GM12875 (cell line): ENCODE data around the gene SLC51B.

Experiments
- H3K4me3 ChIP-seq: one replicate; pipeline ENCODE4 v1.5.1; 2011; ENCODE audit warnings: low read depth, low read length, control low read depth
- CTCF ChIP-seq: IDR thresholded peaks from 2 replicates; pipeline ENCODE4 v1.5.1; 2011; ENCODE audit warnings: low read depth, mild to moderate bottlenecking, control low read depth, inconsistent platforms, low read length, moderate library complexity, borderline replicate concordance; ENCODE audit not compliant: insufficient read depth

Gene SLC51B

GRCh38 chr15:65066635-65067316 is 21.6 kb downstream of the SLC51B start:
- H3K4me3 ChIP-seq, result no peak overlapping the region
- TF ChIP-seq CTCF, result no peak

GRCh38 chr15:65067317-65067644 is 22.1 kb downstream of the SLC51B start:
- no peak overlapping the region for H3K4me3 ChIP-seq

GRCh38 chr15:65067645-65068402 is 22.6 kb downstream of the SLC51B start, which contains the start of gene RASL12:
Gene RASL12, minus strand, starts transcription at chr15:65067991. Its CDS starts 156 bp downstream, at chr15:65067835.
- TF ChIP-seq CTCF, result no peak
- no peak within 1 kb of the TSS for H3K4me3 ChIP-seq

More at GRCh38 chr15:65067317-65067644, 22.1 kb downstream of the SLC51B start:
- no peak for TF ChIP-seq CTCF

GRCh38 chr15:65068403-65068788 is 23.2 kb downstream of the SLC51B start:
- H3K4me3 ChIP-seq, result no peak overlapping the region

GRCh38 chr15:65069179-65069578 is 24.0 kb downstream of the SLC51B start:
- H3K4me3 ChIP-seq, result no peak overlapping the region
- no peak for TF ChIP-seq CTCF

More at GRCh38 chr15:65068403-65068788, 23.2 kb downstream of the SLC51B start:
- TF ChIP-seq CTCF, result no peak

- no peak for TF ChIP-seq CTCF
- no peak overlapping the region for H3K4me3 ChIP-seq
Measured at GRCh38 chr15:65069779-65070546, 24.8 kb downstream of the SLC51B start.
